GM23248 (cell line): ENCODE measurements around the gene CD8B2. TPM values are rescaled to one million over a fixed set of nuclear protein-coding genes. Genes with fewer than 3 reads are reported as not detected.
"Not testable (repeated sequence)": the region's sequence is repeated elsewhere in the genome, so short reads cannot be mapped to it uniquely, and the experiment has no call there.

Source experiments
- DNase-seq: peaks from one replicate; pipeline ENCODE4 v3.0.0-alpha.2; 2015
- H2AFZ ChIP-seq: fragments of 200-600 bp; sonication (generic); 2 replicates; pipeline ENCODE4 v1.6.1; 2016; ENCODE audit warnings: antibody characterized with exemption
- H3F3A ChIP-seq: fragments of 200-600 bp; sonication (generic); 2 replicates; pipeline ENCODE4 v1.6.1; 2016; ENCODE audit warnings: mild to moderate bottlenecking, antibody characterized with exemption, mixed run types; ENCODE audit not compliant: insufficient read depth
- H3K27ac ChIP-seq: fragments of 200-600 bp; sonication (generic); 2 replicates; pipeline ENCODE4 v1.5.1; 2016; ENCODE audit warnings: mild to moderate bottlenecking
- H3K27me3 ChIP-seq: fragments of 200-600 bp; sonication (generic); replicated peaks from 2 replicates; pipeline ENCODE4 v1.6.1; 2016; ENCODE audit warnings: mild to moderate bottlenecking; ENCODE audit not compliant: insufficient read depth
- H3K36me3 ChIP-seq: fragments of 200-600 bp; sonication (generic); 2 replicates; pipeline ENCODE4 v1.6.1; 2016; ENCODE audit warnings: low read depth, mild to moderate bottlenecking
- H3K4me1 ChIP-seq: fragments of 200-600 bp; sonication (generic); 2 replicates; pipeline ENCODE4 v1.6.1; 2016; ENCODE audit warnings: mild to moderate bottlenecking; ENCODE audit not compliant: insufficient read depth
- H3K4me2 ChIP-seq: fragments of 200-600 bp; sonication (generic); one replicate; pipeline ENCODE4 v1.6.1; 2016; ENCODE audit warnings: mild to moderate bottlenecking; ENCODE audit not compliant: unreplicated experiment
- H3K4me3 ChIP-seq: fragments of 200-600 bp; sonication (generic); 2 replicates; pipeline ENCODE4 v1.5.1; 2016; ENCODE audit warnings: mild to moderate bottlenecking
- H3K79me2 ChIP-seq: fragments of 200-600 bp; sonication (generic); 2 replicates; pipeline ENCODE4 v1.6.1; 2016; ENCODE audit warnings: mild to moderate bottlenecking; ENCODE audit not compliant: insufficient read depth
- H3K9ac ChIP-seq: fragments of 200-600 bp; sonication (generic); 2 replicates; pipeline ENCODE4 v1.6.1; 2016; ENCODE audit warnings: mild to moderate bottlenecking
- H3K9me2 ChIP-seq: fragments of 200-600 bp; sonication (generic); 2 replicates; pipeline ENCODE4 v1.6.1; 2016; ENCODE audit warnings: mixed run types, mild to moderate bottlenecking, moderate library complexity; ENCODE audit not compliant: insufficient read depth
- H3K9me3 ChIP-seq: fragments of 200-600 bp; sonication (generic); one replicate; pipeline ENCODE4 v1.6.1; 2017; ENCODE audit warnings: low read depth
- H4K20me1 ChIP-seq: fragments of 200-600 bp; sonication (generic); 2 replicates; pipeline ENCODE4 v1.6.0; 2016; ENCODE audit not compliant: insufficient read depth
- EZH2 ChIP-seq: fragments of 200-600 bp; sonication (generic); IDR thresholded peaks from 2 replicates; pipeline ENCODE4 v1.6.1; 2018; ENCODE audit warnings: antibody characterized with exemption, mild to moderate bottlenecking; ENCODE audit not compliant: insufficient read depth, poor library complexity, severe bottlenecking
- EZH2phosphoT487 ChIP-seq: fragments of 200-600 bp; sonication (generic); IDR thresholded peaks from 2 replicates; pipeline ENCODE4 v1.6.1; 2018; ENCODE audit warnings: antibody characterized with exemption, moderate library complexity, mild to moderate bottlenecking, low read depth; ENCODE audit not compliant: insufficient read depth
- WGBS, 2 experiments: methylation state at CpG; one replicate each; pipeline ENCODE4 v1.1.6; 2015 to 2017; ENCODE audit warnings: low lambda C conversion rate in 2 of 2, low coverage in 1 of 2; ENCODE audit errors: missing lambda C conversion rate in 2 of 2; 5-methylcytosine and 5-hydroxymethylcytosine counted together
- in situ Hi-C: fragments of 300-500 bp; cut with MboI; formaldehyde crosslinking; loops from 2 replicates; pipeline ENCODE4 v1.15.0; 2020
- polyA plus RNA-seq: library from polyadenylated mRNA; unstranded; fragments of >200 nt; fragmentation: Nextera tagmentation; extraction: Ambion mirVana; gene quantifications from 2 replicates; pipeline ENCODE4 v1.2.1, GENCODE V29; 2016
- total RNA-seq: library from RNA; depleted of rRNA; stranded (reverse); fragments of >200 nt; shearing (Covaris generic); gene quantifications from 2 replicates; pipeline ENCODE4 v1.2.3, GENCODE V29; 2014

The CD8B2 gene
- total and polyA plus RNA-seq, 2 experiments from 2014 or later, result not detected

GRCh38 chr2:106513391-106513790, 26.2 kb downstream of the CD8B2 start:
- in situ Hi-C loops, result not testable (repeated sequence)

GRCh38 chr2:106514827-106515226, 27.7 kb downstream of the CD8B2 start:
- H3K4me1 ChIP-seq, H4K20me1 ChIP-seq, H3K4me3 ChIP-seq, H3K9me3 ChIP-seq, in situ Hi-C loops, H3F3A ChIP-seq, H3K79me2 ChIP-seq, H3K27me3 ChIP-seq, H3K4me2 ChIP-seq, H3K9ac ChIP-seq, H2AFZ ChIP-seq, H3K27ac ChIP-seq, H3K36me3 ChIP-seq, H3K9me2 ChIP-seq: not testable (repeated sequence)
- peak; percentile 63 for DNase-seq
- WGBS, 2 experiments, result 13% methylated on average over 3 of the region's 3 CpGs

More at GRCh38 chr2:106513391-106513790, 26.2 kb downstream of the CD8B2 start:
- H3F3A ChIP-seq, H3K9me2 ChIP-seq, H3K4me2 ChIP-seq, DNase-seq, H4K20me1 ChIP-seq, H3K4me1 ChIP-seq, H3K4me3 ChIP-seq, H3K9ac ChIP-seq, H3K27ac ChIP-seq, H3K36me3 ChIP-seq, H3K9me3 ChIP-seq, H3K27me3 ChIP-seq, H3K79me2 ChIP-seq, H2AFZ ChIP-seq: not testable (repeated sequence)
- WGBS, 2 experiments, result 66 to 77% methylated on average over 3 to 4 of the region's 5 CpGs

- Histone ChIP-seq H3K9me2 (no peaks in the 10 kb centered on the region), H3K4me2 (no peak overlapping the region), H4K20me1 (no peaks in the 10 kb centered on the region), H3F3A (no peaks in the 10 kb centered on the region), H3K79me2 (no peaks in the 10 kb centered on the region), H3K27me3 (no peaks in the 10 kb centered on the region), H3K4me3 (no peak overlapping the region), H3K27ac (no peak overlapping the region), H3K9ac (no peak overlapping the region), H3K36me3 (no peaks in the 10 kb centered on the region), H3K4me1 (0 out of 2 replicates have a peak, but pooled peaks cover 5% of the 10 kb centered on the region), H3K9me3 (no peaks in the 10 kb centered on the region), H2AFZ (no peak overlapping the region)
- in situ Hi-C loops, result no loop called here
- 68 to 70% methylated on average over 4 of the region's 4 CpGs for WGBS, 2 experiments
- TF ChIP-seq EZH2 (no peak), EZH2phosphoT487 (no peak)
- no peak for DNase-seq
Measured at GRCh38 chr2:106516436-106516835, 29.3 kb downstream of the CD8B2 start.

- TF ChIP-seq EZH2phosphoT487 (no peak), EZH2 (no peak)
- H3K9me3 ChIP-seq, result no peaks in the 10 kb centered on the region
- no peak overlapping the region for H2AFZ ChIP-seq
- DNase-seq, result no peak
- no peaks in the 10 kb centered on the region for H3K27me3 ChIP-seq
- no peaks in the 10 kb centered on the region for H3F3A ChIP-seq
- no peak overlapping the region for H3K9ac ChIP-seq
- 31 to 69% methylated on average over 1 of the region's 1 CpG for WGBS, 2 experiments
- H3K4me1 ChIP-seq, result 0 out of 2 replicates have a peak, but pooled peaks cover 4% of the 10 kb centered on the region
- in situ Hi-C loops, result no loop called here
- no peaks in the 10 kb centered on the region for H3K79me2 ChIP-seq
- no peaks in the 10 kb centered on the region for H3K36me3 ChIP-seq
- H3K9me2 ChIP-seq, result no peaks in the 10 kb centered on the region
- no peak overlapping the region for H3K27ac ChIP-seq
- H4K20me1 ChIP-seq, result no peaks in the 10 kb centered on the region
- H3K4me3 ChIP-seq, result no peak overlapping the region
- H3K4me2 ChIP-seq, result no peak overlapping the region
Measured at GRCh38 chr2:106516864-106517263, 29.7 kb downstream of the CD8B2 start.

GRCh38 chr2:106517329-106517728, 30.2 kb downstream of the CD8B2 start:
- in situ Hi-C loops, result no loop called here
- TF ChIP-seq EZH2 (no peak), EZH2phosphoT487 (no peak)
- WGBS, 2 experiments, result 68 to 74% methylated on average over 11 of the region's 11 CpGs

More at GRCh38 chr2:106517329-106517728, 30.2 kb downstream of the CD8B2 start:
- Histone ChIP-seq H3K36me3 (no peaks in the 10 kb centered on the region), H3K4me1 (no peaks in the 10 kb centered on the region), H3K4me2 (no peak overlapping the region), H3K9ac (no peak overlapping the region), H3K9me2 (no peaks in the 10 kb centered on the region), H2AFZ (no peak overlapping the region), H3K9me3 (no peaks in the 10 kb centered on the region), H3K79me2 (no peaks in the 10 kb centered on the region), H3F3A (no peaks in the 10 kb centered on the region), H3K27me3 (no peaks in the 10 kb centered on the region), H4K20me1 (no peaks in the 10 kb centered on the region), H3K27ac (no peak overlapping the region), H3K4me3 (no peak overlapping the region)
- no peak for DNase-seq
